OCI-M1 (cell line): ENCODE results near the gene OSER1.

Experiments used
- DNase-seq: peaks from one replicate; lab custom pipeline; 2025; lab: John Stamatoyannopoulos, UW

The OSER1 gene

GRCh38 chr20:44174996-44175765 is 35.4 kb downstream of the OSER1 start:
- no peak for DNase-seq

- no peak for DNase-seq
Measured at GRCh38 chr20:44173846-44174245, 36.7 kb downstream of the OSER1 start.

GRCh38 chr20:44173116-44173515 is 37.5 kb downstream of the OSER1 start:
- no peak for DNase-seq

- DNase-seq = no peak
Measured at GRCh38 chr20:44172572-44172950, 38.0 kb downstream of the OSER1 start.

GRCh38 chr20:44171775-44172571 is 38.6 kb downstream of the OSER1 start:
- DNase-seq = no peak

GRCh38 chr20:44170816-44171410 is 39.7 kb downstream of the OSER1 start:
- peak; percentile 10 for DNase-seq

GRCh38 chr20:44167736-44168135 is 42.8 kb downstream of the OSER1 start:
- no peak for DNase-seq

GRCh38 chr20:44166477-44166876 is 44.1 kb downstream of the OSER1 start:
- DNase-seq = no peak

GRCh38 chr20:44166008-44166407 is 44.6 kb downstream of the OSER1 start:
- DNase-seq = no peak

- no peak for DNase-seq
Measured at GRCh38 chr20:44160133-44160532, 50.4 kb downstream of the OSER1 start.

- no peak for DNase-seq
Measured at GRCh38 chr20:44159711-44160110, 50.9 kb downstream of the OSER1 start.

GRCh38 chr20:44159125-44159524 is 51.4 kb downstream of the OSER1 start:
- no peak for DNase-seq

GRCh38 chr20:44157061-44157460 is 53.5 kb downstream of the OSER1 start:
- no peak for DNase-seq

GRCh38 chr20:44154521-44155001 is 56.0 kb downstream of the OSER1 start:
- DNase-seq = no peak

- no peak for DNase-seq
Measured at GRCh38 chr20:44153636-44154043, 56.9 kb downstream of the OSER1 start.

GRCh38 chr20:44151621-44152416 is 58.8 kb downstream of the OSER1 start:
- DNase-seq = no peak

GRCh38 chr20:44146272-44146671 is 64.3 kb downstream of the OSER1 start:
- no peak for DNase-seq
